Activated naive CD8-positive, alpha-beta T cell treated with anti-CD3 and anti-CD28 coated beads, Interleukin-2, amount 10 ng/mL, durations not matched to agents 7 days and 5 days (primary cell): ENCODE measurements around the gene CTXND1. TPM values are rescaled to one million over a fixed set of nuclear protein-coding genes. Genes with fewer than 3 reads are reported as not detected.

Experiments
- ATAC-seq: fragments of 150-1000 bp; cut with Tn5 transposase; one replicate; pipeline ENCODE4 v1.10.0; 2021; ENCODE audit warnings: low read depth, moderate library complexity
- POLR2A ChIA-PET: fragments of 350-600 bp; sonication (Branson Sonifier 250); formaldehyde crosslinking; loops from one replicate; lab custom pipeline; 2021; ENCODE audit warnings: antibody characterized with exemption; lab: Charles Lee
- DNase-seq: peaks from one replicate; pipeline ENCODE4 v3.0.0; 2021
- H3K27ac Mint-ChIP-seq: one replicate; pipeline ENCODE4 v1.8.0; 2022; ENCODE audit warnings: mild to moderate bottlenecking, mixed read lengths
- H3K27me3 Mint-ChIP-seq: one replicate; pipeline ENCODE4 v1.8.0; 2022; ENCODE audit warnings: mild to moderate bottlenecking, moderate library complexity, mixed read lengths
- H3K36me3 Mint-ChIP-seq: one replicate; pipeline ENCODE4 v1.8.0; 2021; ENCODE audit warnings: mild to moderate bottlenecking, mixed read lengths
- H3K4me1 Mint-ChIP-seq: one replicate; pipeline ENCODE4 v1.8.0; 2021; ENCODE audit warnings: mixed read lengths
- H3K4me3 Mint-ChIP-seq: one replicate; pipeline ENCODE4 v1.8.0; 2022; ENCODE audit warnings: mild to moderate bottlenecking, moderate library complexity, mixed read lengths
- H3K9me3 Mint-ChIP-seq: one replicate; pipeline ENCODE4 v1.8.0; 2021; ENCODE audit warnings: mixed read lengths
- total RNA-seq, 2 experiments: library from RNA; stranded (reverse); gene quantifications; one replicate each; pipeline ENCODE4 v1.2.3, GENCODE V29; 2021

CTXND1 gene
- total RNA-seq, 2 experiments from 2014 or later, result not detected

DNA sequence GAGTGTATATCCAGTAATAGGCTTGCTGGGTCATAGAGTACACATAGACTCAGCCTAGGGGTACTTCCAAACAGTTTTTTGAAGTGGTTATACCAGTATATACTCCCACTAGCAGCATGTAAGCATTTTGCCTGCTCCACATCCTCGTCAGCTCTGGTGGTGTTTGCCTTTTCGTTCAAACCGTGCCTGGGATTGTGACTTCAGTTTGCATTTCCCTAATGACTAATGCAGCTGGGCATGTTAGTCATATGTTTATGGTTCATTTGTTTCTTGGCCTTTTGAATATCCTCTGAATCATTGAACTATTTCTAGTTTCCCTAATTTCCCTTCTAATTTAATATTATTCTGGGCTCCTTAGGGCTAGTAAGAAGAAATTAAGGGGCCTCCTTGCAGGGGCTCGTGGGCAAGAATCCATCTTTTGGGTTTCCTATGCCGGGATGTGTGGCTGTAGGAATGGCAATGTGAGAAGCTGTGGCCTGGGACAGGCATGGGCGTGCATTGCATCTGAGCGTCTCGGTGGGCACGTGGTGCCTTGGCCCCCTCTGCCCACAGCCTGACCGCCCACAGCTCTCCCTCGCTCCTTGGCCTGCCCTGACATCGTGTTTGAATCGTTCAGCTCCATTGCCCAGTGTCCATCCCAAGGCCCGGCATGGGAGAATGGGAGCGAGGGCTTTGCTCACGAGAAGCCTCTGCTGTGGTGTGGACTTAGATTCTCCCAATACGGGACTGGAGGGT lies 72.8 kb downstream of the CTXND1 start:
- H3K4me3 Mint-ChIP-seq, result no peak overlapping the region
- H3K9me3 Mint-ChIP-seq, result no peaks in the 10 kb centered on the region
- ATAC-seq (no peak), DNase-seq (no peak)
- H3K36me3 Mint-ChIP-seq, result peaks cover 25% of the 10 kb centered on the region
- H3K27me3 Mint-ChIP-seq, result no peaks in the 10 kb centered on the region
- H3K4me1 Mint-ChIP-seq, result no peaks in the 10 kb centered on the region
- H3K27ac Mint-ChIP-seq, result no peak overlapping the region
- POLR2A ChIA-PET, result no interaction called here

DNA sequence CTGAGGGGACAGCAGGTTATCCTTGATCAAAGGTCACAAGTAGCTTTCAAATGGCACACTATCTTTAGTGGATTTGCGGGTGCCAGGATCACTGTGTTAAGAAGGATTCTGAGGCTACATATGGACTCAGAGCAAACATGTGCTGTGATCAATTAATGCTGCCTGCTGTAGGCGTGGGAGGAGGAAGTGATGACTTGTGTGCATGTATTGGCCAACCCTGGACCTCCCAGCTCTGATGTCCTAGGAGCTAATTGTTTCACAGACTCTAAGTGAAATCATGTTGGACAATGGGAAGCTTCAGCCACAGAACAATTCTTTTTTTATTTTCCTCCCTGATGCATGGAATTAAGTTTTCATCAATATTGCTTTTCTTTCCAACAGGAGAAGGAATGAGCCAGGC lies 74.9 kb downstream of the CTXND1 start:
- H3K36me3 Mint-ChIP-seq, result peaks cover 17% of the 10 kb centered on the region
- no peak overlapping the region for H3K27ac Mint-ChIP-seq
- no peaks in the 10 kb centered on the region for H3K9me3 Mint-ChIP-seq
- POLR2A ChIA-PET, result no interaction called here
- no peak overlapping the region for H3K4me3 Mint-ChIP-seq
- no peaks in the 10 kb centered on the region for H3K27me3 Mint-ChIP-seq
- DNase-seq (no peak), ATAC-seq (no peak)
- peaks cover 1% of the 10 kb centered on the region for H3K4me1 Mint-ChIP-seq

DNA sequence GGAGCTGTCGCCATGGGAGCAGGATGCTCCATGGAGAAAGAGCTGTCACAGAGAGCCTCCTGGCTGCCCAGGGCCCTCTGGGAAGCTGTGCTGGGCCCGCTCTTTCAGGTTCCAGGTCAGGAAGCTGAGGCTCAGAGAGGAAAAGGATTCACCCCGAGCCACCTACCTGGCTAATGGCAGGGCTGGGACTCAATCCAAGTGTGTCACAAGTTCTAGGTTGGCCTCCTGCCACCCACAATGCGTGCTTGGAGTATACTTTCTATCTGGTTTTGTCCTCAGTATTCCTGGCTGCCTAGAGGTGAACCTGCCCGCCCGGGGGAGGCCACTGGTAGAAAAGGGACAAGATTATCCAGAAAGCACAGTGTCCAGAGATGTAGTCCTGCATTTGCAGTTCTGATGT lies 75.6 kb downstream of the CTXND1 start:
- no peak for ATAC-seq
- Mint-ChIP-seq H3K9me3 (no peaks in the 10 kb centered on the region), H3K4me1 (peaks cover 4% of the 10 kb centered on the region), H3K27me3 (no peaks in the 10 kb centered on the region), H3K27ac (no peak overlapping the region), H3K36me3 (peaks cover 11% of the 10 kb centered on the region), H3K4me3 (no peak overlapping the region)
- POLR2A ChIA-PET, result no interaction called here
- DNase-seq, result no peak

DNA sequence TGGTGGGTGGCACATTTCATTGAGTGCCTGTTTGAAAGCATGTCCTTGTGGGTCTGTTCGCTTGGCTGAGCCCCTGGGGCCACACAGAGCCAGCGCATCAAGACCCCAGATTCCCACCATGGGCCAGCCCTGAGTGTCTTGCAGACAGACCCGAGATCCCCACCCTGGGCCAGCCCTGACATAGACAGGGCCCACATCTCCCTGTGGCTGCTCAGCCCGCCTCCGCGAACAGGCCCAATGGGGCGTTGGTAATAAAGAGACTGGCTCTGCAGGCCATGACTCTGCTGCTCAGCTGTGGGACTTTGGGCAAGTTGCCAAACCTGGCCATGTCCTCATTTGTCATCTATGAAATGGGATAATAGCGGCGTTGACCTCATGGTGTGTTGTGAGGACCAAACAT lies 76.6 kb downstream of the CTXND1 start:
- peaks cover 12% of the 10 kb centered on the region for H3K36me3 Mint-ChIP-seq
- DNase-seq (no peak), ATAC-seq (no peak)
- H3K27ac Mint-ChIP-seq, result no peak overlapping the region
- peaks cover 4% of the 10 kb centered on the region for H3K4me1 Mint-ChIP-seq
- H3K9me3 Mint-ChIP-seq, result no peaks in the 10 kb centered on the region
- POLR2A ChIA-PET, result interaction anchor here (0.8 kb wide), 1 partner anchor 14 kb away, joined by 3 read pairs; no protein-coding TSS in a partner anchor
- no peak overlapping the region for H3K4me3 Mint-ChIP-seq
- no peaks in the 10 kb centered on the region for H3K27me3 Mint-ChIP-seq

DNA sequence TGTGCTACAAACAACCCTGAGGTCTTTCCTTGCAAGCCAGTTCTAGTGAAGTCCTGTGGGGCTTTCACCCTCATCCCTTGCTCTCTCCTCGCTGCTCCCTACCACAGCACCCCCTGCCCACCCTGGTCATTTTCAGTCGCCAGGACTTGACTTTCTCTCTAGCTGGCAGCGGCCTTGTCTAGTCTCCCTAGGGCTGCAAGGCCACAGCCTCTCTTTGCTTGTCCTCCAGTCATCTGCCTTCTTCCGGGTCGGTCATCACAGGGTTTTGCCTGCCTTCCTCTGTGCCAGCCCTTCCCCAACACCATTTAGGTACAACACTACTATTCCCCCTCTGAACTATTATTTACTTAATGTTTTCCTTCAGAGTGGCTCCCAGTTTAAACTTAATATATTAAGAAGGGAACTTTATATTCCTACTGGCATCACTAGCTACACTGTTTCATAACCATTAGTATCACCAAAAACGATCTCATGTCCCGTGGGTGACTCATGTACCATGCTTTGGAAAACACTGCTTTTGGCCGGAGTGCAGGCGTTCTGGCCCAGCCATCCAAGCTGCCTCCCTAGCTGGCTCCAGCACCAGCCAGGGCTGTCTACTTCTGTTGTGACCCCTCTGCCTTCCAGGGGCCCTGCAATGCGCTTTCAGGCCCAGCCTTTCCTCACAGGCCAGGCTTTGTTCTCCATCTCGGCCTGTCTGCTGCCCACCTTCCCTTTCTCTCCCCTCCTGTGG lies 77.8 kb downstream of the CTXND1 start:
- POLR2A ChIA-PET, result interaction anchor here (0.8 kb wide), 1 partner anchor 13 kb away, joined by 3 read pairs; no protein-coding TSS in a partner anchor
- DNase-seq, result no peak
- Mint-ChIP-seq H3K27me3 (no peaks in the 10 kb centered on the region), H3K4me3 (no peak overlapping the region), H3K9me3 (no peaks in the 10 kb centered on the region), H3K36me3 (peaks cover 10% of the 10 kb centered on the region), H3K4me1 (peaks cover 4% of the 10 kb centered on the region), H3K27ac (peak overlapping the region; percentile 9)
- no peak for ATAC-seq

DNA sequence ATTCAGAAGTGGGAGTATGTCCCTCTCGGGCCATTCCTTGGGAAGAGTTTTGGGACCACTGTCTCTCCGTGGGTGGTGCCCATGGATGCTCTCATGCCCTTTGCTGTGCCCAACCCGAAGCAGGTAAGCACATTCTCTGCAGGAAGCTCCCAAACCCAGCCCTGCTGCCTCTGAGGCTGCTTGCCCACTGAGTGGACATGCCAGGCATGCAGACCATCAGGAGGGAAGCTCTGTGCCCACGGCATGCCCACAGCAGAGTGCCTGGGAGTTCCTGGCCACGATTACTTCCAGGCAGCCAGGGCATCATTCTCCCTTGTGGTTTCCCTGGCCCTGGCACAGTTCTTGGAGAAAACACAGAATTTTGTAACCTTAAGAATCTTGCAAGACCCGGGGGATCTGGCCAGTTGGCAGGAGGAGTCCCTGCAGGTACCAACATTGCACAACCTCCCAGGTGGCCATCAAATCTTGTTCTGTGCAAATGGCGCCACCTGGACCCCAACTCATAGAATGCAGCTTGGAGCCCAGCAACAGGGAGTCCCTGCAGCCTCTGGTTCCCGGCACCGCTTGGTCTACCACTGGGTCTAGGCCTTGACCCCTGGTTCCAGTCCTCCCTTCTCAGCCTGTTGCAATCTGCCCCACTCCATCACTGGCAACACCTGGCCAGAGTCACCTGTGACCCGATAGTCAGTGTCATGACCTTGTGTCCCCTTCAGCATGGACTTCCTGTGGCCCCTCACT lies 78.8 kb downstream of the CTXND1 start:
- Mint-ChIP-seq H3K27ac (no peak overlapping the region), H3K27me3 (no peaks in the 10 kb centered on the region), H3K4me3 (no peak overlapping the region), H3K4me1 (peaks cover 4% of the 10 kb centered on the region), H3K9me3 (no peaks in the 10 kb centered on the region), H3K36me3 (peaks cover 9% of the 10 kb centered on the region)
- POLR2A ChIA-PET, result no interaction called here
- ATAC-seq (peak; percentile 76), DNase-seq (peak; percentile 80)

DNA sequence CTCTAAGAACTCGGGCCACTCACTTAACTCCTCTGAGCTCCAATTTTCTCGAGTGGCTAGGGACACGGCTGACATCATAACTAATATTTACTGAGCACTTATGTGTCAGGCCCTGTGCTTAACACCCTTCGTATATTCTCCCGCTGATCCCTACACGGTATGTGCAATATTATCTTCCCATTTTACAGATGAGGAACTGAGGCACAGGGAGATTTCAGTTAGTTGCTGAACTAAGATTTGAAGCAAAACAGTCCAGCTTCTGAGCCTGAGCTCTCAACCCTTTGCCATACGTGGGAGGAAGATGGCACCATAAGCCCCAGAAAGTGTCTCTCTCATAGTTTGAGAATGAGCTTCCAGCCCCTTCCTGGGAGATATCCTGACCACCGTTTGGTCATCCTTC lies 79.6 kb downstream of the CTXND1 start:
- no peak overlapping the region for H3K4me3 Mint-ChIP-seq
- H3K36me3 Mint-ChIP-seq, result peaks cover 9% of the 10 kb centered on the region
- H3K27ac Mint-ChIP-seq, result no peak overlapping the region
- peaks cover 4% of the 10 kb centered on the region for H3K4me1 Mint-ChIP-seq
- H3K9me3 Mint-ChIP-seq, result no peaks in the 10 kb centered on the region
- DNase-seq (no peak), ATAC-seq (no peak)
- POLR2A ChIA-PET, result interaction anchor here (0.7 kb wide), 1 partner anchor 12 kb away, joined by 4 read pairs; no protein-coding TSS in a partner anchor
- H3K27me3 Mint-ChIP-seq, result no peaks in the 10 kb centered on the region

DNA sequence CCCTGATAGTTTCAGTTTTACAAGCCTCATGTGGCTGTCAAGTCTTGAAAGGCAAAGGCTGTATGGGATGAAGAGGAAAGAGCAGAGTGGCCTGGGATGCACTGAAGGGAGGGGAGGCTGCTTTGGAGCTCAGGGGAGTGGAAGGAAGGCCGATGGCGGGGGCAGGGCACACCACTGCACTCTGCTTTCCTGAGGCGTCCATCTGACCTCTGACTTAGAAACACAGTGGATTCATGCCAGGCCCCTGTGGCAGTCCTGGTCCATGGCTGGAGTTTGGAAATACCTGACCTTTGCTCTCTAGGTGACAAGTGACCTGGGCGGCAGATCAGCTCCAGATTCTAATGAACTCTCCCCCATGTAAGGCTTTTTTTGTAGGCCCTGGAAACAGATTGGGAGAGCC lies 80.2 kb downstream of the CTXND1 start:
- ATAC-seq (no peak), DNase-seq (no peak)
- POLR2A ChIA-PET, result interaction anchor here (0.7 kb wide), 1 partner anchor 12 kb away, joined by 4 read pairs; no protein-coding TSS in a partner anchor
- no peaks in the 10 kb centered on the region for H3K9me3 Mint-ChIP-seq
- H3K27me3 Mint-ChIP-seq, result no peaks in the 10 kb centered on the region
- H3K36me3 Mint-ChIP-seq, result peaks cover 8% of the 10 kb centered on the region
- no peak overlapping the region for H3K27ac Mint-ChIP-seq
- H3K4me1 Mint-ChIP-seq, result peaks cover 7% of the 10 kb centered on the region
- H3K4me3 Mint-ChIP-seq, result no peak overlapping the region

DNA sequence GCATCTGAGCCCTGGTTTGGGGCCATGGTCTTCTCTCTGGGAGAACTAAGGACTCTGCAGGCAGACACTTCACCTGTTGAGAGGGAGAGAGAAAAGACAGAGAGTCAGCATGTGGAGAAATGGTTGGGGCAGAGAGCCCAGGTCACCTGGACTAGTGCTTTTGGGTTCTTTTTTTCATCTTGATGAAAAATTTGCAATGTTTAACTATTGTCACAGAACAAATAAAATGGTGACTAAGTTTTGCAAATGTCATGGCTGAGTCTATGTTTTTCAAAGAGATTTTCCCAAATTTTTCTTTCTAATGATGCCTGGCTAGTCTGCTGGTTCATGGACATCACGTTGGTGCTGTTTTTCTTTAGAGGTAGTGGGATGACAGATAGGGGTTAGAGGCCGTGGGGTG lies 81.4 kb downstream of the CTXND1 start:
- Mint-ChIP-seq H3K4me1 (peaks cover 7% of the 10 kb centered on the region), H3K27me3 (no peaks in the 10 kb centered on the region), H3K9me3 (no peaks in the 10 kb centered on the region), H3K27ac (no peak overlapping the region), H3K4me3 (no peak overlapping the region), H3K36me3 (peaks cover 5% of the 10 kb centered on the region)
- DNase-seq (no peak), ATAC-seq (no peak)
- POLR2A ChIA-PET, result interaction anchor here (0.5 kb wide), 2 partner anchors 243 to 1296 kb away, joined by 3 to 8 read pairs; no protein-coding TSS in a partner anchor

DNA sequence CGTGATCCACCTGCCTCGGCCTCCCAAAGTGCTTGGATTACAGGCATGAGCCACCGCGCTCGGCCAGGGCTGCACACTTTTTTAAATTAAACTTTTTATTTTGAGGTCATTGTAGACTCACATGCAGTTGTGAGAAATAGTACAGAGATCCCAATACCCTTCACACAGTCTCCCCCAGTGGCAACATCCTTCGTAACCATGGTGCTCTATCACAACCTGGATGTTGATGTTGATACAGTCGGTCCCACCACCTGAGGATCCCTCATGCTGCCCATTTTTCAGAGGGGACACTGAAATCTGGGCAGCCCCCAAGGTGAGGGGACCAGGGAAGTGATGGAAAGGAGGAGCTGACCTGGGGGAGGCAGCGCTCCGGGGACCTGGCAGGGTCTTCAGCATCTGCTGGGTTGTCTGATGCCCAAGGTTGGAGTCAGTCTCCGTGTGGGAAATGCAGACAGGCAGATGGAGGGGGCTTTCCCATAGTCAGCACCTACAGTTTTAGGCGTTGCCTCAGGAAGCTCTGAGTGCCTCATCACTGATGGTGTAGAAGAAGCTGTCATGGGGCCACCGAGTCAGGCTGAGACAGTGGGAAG lies 82.2 kb downstream of the CTXND1 start:
- no peak for DNase-seq
- POLR2A ChIA-PET, result interaction anchor here (0.5 to 0.6 kb wide), 3 partner anchors 37 to 1296 kb away, joined by 3 to 8 read pairs (median 3); no protein-coding TSS in a partner anchor
- Mint-ChIP-seq H3K4me1 (peaks cover 7% of the 10 kb centered on the region), H3K27ac (no peak overlapping the region), H3K4me3 (no peak overlapping the region), H3K36me3 (peaks cover 5% of the 10 kb centered on the region), H3K9me3 (no peaks in the 10 kb centered on the region), H3K27me3 (no peaks in the 10 kb centered on the region)
- no peak for ATAC-seq

DNA sequence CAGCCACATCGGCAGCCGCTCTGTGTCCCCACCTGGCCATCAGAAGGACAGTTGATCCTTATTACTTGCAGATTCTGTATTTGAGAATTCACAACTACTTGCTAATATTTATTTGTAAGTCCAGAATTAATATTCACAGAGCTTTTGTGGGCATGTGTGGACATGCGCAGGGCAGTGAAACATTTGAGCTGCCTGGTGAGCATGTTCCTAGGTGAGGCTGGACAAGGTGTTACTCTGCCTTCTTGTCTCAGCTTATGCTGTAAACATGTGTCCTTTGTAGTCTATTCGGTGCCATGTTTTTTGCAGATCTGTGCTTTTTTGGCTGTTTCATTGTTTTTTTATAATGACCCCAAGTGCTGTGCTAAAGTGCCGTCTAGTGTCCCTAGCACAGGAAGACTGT lies 83.6 kb downstream of the CTXND1 start:
- Mint-ChIP-seq H3K36me3 (peaks cover 17% of the 10 kb centered on the region), H3K27ac (no peak overlapping the region), H3K4me1 (peaks cover 9% of the 10 kb centered on the region), H3K9me3 (peaks cover 2% of the 10 kb centered on the region), H3K4me3 (no peak overlapping the region), H3K27me3 (no peaks in the 10 kb centered on the region)
- no peak for ATAC-seq
- DNase-seq, result no peak
- POLR2A ChIA-PET, result interaction anchor here (1.3 kb wide), 1 partner anchor 108 kb away, joined by 3 read pairs; no protein-coding TSS in a partner anchor

DNA sequence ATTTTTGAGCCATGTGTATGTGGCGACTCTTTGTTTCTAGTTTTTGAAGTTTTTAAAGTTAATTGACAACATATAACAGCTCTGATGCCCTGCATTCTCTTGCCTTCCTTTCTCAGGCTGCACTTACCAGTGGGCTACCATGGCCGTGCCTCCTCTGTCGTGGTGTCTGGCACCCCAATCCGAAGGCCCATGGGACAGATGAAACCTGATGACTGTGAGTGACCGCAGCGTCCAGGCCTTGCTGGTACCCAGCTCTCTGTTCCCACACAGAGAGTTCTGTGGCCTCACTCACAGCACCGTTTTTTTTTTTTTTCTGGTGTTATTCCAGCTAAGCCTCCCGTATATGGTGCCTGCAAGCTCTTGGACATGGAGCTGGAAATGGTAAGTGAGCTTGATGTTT lies 84.1 kb downstream of the CTXND1 start:
- POLR2A ChIA-PET, result interaction anchor here (1.3 kb wide), 1 partner anchor 108 kb away, joined by 3 read pairs; no protein-coding TSS in a partner anchor
- Mint-ChIP-seq H3K9me3 (peaks cover 2% of the 10 kb centered on the region), H3K27ac (no peak overlapping the region), H3K4me3 (no peak overlapping the region), H3K4me1 (peaks cover 7% of the 10 kb centered on the region), H3K27me3 (no peaks in the 10 kb centered on the region), H3K36me3 (peaks cover 21% of the 10 kb centered on the region)
- DNase-seq (no peak), ATAC-seq (no peak)

DNA sequence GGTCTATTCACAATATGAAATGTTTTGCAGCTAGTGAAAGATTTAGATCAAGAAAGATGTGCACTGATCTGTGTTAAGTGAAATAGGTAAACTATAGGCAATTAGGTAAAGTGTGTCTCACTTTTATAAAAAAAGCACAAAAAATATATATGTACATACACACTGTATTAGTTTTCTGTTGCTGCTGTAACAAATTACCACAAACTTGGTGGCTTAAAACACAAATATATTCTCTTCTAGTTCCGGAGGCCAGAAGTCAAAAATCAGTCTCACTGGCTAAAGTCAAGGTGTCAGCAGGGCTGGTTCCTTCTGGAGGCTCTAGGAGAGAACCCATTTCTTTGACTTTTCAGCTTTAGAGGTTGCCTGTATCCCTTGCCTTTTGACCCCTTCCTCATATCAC lies 88.1 kb downstream of the CTXND1 start:
- Mint-ChIP-seq H3K36me3 (peaks cover 43% of the 10 kb centered on the region), H3K27ac (no peak overlapping the region), H3K4me3 (no peak overlapping the region), H3K27me3 (no peaks in the 10 kb centered on the region), H3K9me3 (peaks cover 2% of the 10 kb centered on the region), H3K4me1 (peaks cover 22% of the 10 kb centered on the region)
- DNase-seq (no peak), ATAC-seq (no peak)
- POLR2A ChIA-PET, result no interaction called here
